Activated naive CD8-positive, alpha-beta T cell treated with anti-CD3 and anti-CD28 coated beads, Interleukin-2, amount 50 U/mL, for 24 hours (primary cell): ENCODE measurements around the gene USP11.

Experiments used
- ATAC-seq: fragments of 150-1000 bp; cut with Tn5 transposase; one replicate; pipeline ENCODE4 v1.10.0; 2021
- DNase-seq: peaks from one replicate; pipeline ENCODE4 v3.0.0; 2021
- H3K27ac Mint-ChIP-seq: one replicate; pipeline ENCODE4 v1.8.0; 2021; ENCODE audit warnings: mild to moderate bottlenecking, mixed read lengths
- H3K27me3 Mint-ChIP-seq: one replicate; pipeline ENCODE4 v1.8.0; 2021; ENCODE audit warnings: mixed read lengths
- H3K36me3 Mint-ChIP-seq: one replicate; pipeline ENCODE4 v1.8.0; 2021; ENCODE audit warnings: low read depth, mixed read lengths
- H3K4me1 Mint-ChIP-seq: one replicate; pipeline ENCODE4 v1.8.0; 2021; ENCODE audit warnings: mixed read lengths
- H3K4me3 Mint-ChIP-seq: one replicate; pipeline ENCODE4 v1.8.0; 2021; ENCODE audit warnings: mild to moderate bottlenecking, moderate library complexity, mixed read lengths
- H3K9me3 Mint-ChIP-seq: one replicate; pipeline ENCODE4 v1.8.0; 2021; ENCODE audit warnings: mixed read lengths

The USP11 gene

DNA sequence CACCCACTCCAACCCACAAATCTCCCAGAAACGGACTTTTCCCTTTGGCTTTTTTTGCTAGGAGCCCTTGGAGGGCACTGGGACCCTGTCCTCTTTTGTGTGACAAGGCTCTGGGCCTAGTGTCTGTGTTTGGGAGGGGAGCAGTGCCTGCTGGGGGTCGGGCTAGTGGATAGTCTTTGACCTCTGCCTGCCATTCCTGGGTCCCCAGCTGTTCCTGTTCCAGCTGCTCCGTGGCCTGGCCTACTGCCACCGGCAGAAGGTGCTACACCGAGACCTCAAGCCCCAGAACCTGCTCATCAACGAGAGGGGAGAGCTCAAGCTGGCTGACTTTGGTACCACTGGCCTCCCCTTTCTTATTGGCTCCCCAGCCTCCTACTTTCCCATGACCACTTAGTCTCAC is 6.7 kb upstream of the USP11 start:
- peaks cover 26% of the 10 kb centered on the region for H3K36me3 Mint-ChIP-seq
- DNase-seq: no peak

DNA sequence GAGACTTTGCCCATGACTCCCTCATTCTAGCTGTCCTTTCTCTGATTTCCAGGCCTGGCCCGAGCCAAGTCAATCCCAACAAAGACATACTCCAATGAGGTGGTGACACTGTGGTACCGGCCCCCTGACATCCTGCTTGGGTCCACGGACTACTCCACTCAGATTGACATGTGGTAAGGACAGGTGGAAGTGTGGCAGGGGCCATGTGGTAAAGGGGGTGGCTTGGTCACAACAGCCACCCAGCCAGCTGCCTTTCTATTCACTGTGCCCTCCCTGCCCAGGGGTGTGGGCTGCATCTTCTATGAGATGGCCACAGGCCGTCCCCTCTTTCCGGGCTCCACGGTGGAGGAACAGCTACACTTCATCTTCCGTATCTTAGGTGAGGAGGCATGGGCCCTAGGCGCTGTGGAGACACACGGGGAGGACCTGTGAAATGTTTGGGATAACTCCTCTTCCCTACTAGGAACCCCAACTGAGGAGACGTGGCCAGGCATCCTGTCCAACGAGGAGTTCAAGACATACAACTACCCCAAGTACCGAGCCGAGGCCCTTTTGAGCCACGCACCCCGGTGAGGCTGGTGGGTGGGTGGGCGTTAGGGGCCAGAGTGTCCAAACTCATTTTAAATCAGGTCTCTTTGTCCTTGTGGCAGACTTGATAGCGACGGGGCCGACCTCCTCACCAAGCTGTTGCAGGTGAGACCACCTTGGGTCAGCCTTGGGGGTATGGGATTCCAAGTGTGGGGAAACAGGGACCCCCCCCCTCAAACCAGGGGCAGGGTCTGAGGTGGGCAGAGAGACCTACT is 6.1 kb upstream of the USP11 start:
- Mint-ChIP-seq H3K27ac (no peak overlapping the region), H3K9me3 (no peaks in the 10 kb centered on the region), H3K36me3 (peaks cover 26% of the 10 kb centered on the region), H3K4me3 (no peak overlapping the region), H3K4me1 (peaks cover 2% of the 10 kb centered on the region), H3K27me3 (no peaks in the 10 kb centered on the region)
- ATAC-seq (no peak), DNase-seq (no peak)

More for the DNA sequence above, 6.7 kb upstream of the USP11 start:
- Mint-ChIP-seq H3K27me3 (no peaks in the 10 kb centered on the region), H3K27ac (no peak overlapping the region), H3K9me3 (no peaks in the 10 kb centered on the region), H3K4me3 (no peak overlapping the region), H3K4me1 (peaks cover under 1% of the 10 kb centered on the region)
- no peak for ATAC-seq

DNA sequence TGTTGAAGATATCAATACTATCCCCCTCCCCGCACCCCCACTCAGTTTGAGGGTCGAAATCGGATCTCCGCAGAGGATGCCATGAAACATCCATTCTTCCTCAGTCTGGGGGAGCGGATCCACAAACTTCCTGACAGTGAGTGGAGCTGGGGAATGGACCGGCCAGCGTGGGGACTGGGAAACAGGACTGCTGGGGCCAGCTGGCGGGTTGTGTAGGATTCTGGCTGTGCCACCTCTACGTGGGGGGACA is 5.5 kb upstream of the USP11 start:
- no peak for ATAC-seq
- H3K27me3 Mint-ChIP-seq: no peaks in the 10 kb centered on the region
- H3K9me3 Mint-ChIP-seq: no peaks in the 10 kb centered on the region
- H3K27ac Mint-ChIP-seq: no peak overlapping the region
- peaks cover 23% of the 10 kb centered on the region for H3K36me3 Mint-ChIP-seq
- peaks cover 5% of the 10 kb centered on the region for H3K4me1 Mint-ChIP-seq
- no peak for DNase-seq
- no peak overlapping the region for H3K4me3 Mint-ChIP-seq

DNA sequence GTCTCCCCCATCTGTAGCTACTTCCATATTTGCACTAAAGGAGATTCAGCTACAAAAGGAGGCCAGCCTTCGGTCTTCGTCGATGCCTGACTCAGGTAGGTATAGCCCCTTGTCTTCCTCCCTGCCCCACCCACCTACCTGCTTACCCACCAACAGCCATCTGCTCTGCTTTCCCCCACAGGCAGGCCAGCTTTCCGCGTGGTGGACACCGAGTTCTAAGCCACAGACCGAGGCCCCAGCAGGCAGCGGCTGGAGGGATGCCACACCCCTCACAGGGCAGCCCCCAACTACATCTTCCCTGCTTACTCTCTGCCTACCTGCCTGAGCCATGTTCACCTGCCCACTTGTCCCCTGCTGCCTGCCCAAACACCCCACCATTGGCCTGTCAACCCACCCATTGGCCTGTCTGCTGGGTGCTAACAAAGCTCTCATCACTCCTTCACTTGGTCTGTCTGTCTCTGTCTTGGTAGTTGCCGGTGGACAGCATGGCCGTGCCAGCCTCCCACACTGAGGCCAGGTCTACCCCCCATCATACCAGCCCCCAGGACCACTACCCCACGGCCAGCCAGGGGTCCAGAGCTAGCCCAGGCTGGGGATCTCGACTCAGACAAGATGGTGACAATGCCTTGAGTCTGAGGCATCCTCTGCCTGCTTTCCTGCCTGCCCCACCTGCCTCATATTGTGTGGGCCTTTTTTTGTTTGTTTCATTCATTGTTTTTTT is 4.1 kb upstream of the USP11 start:
- Mint-ChIP-seq H3K36me3 (peaks cover 22% of the 10 kb centered on the region), H3K27ac (no peak overlapping the region), H3K4me1 (peaks cover 7% of the 10 kb centered on the region), H3K4me3 (no peak overlapping the region), H3K9me3 (no peaks in the 10 kb centered on the region), H3K27me3 (no peaks in the 10 kb centered on the region)
- no peak for DNase-seq
- no peak for ATAC-seq

DNA sequence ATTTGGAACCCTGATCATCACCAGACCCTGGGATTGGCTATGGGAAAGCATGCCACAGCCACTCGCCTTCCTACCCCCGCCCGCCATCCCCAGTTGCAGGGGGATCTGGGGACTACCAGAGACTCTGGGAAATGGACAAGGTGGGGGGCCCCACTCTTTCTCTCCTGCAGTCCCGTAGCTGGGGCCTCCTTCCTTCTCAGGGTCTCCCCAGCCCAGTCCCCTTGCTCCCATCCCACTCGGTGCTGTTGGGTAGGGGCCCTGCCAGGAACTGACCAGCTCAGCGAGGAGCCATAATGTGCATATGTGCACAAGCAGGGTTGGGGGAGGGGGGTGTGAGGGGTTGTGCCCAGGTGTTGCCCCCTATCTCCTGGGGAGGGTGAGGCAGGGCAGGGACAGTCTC is 3.4 kb upstream of the USP11 start:
- Mint-ChIP-seq H3K4me1 (peaks cover 7% of the 10 kb centered on the region), H3K4me3 (no peak overlapping the region), H3K27me3 (no peaks in the 10 kb centered on the region), H3K36me3 (peaks cover 21% of the 10 kb centered on the region), H3K27ac (no peak overlapping the region), H3K9me3 (no peaks in the 10 kb centered on the region)
- ATAC-seq (no peak), DNase-seq (no peak)

DNA sequence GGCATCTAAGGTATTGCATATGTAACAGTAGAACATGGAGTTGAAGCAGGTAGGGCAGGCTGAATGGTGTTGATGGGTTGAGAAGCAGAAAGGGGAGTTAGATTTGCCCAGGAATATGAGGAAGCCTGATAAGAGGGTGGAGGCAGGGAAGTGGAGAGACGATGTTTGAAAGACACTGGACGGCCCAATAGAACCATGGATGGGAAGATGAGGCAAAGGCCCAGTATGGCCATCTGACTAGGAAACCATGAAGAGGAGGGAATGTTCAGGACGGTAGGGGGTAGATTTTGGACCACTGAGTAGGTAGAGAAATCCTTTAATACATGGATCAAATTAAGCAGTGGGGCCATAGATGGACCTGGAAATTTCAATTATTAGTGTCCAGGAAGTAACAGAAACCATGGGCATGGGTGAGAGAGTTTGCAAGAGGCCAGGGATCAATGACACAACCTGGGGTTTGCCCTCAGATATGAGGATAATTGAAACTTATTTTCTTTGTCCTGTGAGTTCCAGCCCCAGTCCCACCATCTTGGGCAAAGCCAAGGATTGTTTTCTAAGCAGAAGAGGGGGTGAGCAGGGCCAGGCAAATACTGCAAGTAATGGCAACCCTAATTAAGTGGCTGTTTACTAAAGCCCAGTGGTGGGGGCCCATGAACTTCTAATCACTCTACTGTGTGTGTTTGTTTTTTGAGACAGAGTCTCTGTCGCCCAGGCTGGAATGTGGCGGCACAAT is 2.5 kb upstream of the USP11 start:
- Mint-ChIP-seq H3K36me3 (peaks cover 18% of the 10 kb centered on the region), H3K27me3 (no peaks in the 10 kb centered on the region), H3K27ac (no peak overlapping the region), H3K9me3 (no peaks in the 10 kb centered on the region), H3K4me3 (no peak overlapping the region), H3K4me1 (peaks cover 11% of the 10 kb centered on the region)
- no peak for DNase-seq
- ATAC-seq: no peak

DNA sequence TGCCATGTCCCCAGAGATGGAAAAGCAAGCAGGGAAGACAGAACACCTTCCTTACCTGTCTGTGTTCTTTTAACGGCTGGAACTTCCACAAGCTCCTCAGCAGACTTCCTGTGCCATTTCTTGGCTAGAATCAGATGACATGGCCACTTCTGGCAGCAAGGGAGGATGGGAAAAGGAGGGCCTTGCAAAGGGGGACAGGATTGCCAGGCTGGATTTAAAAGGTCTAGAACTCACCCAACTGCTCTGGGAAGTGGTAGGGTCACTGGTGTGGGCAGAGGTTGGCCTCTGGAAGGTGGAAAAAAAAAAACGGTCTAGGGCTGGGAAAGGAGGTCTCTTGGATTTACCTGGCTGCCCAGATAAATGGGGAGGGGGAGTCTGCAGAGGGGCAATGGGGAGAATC is 1.6 kb upstream of the USP11 start:
- DNase-seq: no peak
- Mint-ChIP-seq H3K9me3 (no peaks in the 10 kb centered on the region), H3K4me1 (peaks cover 20% of the 10 kb centered on the region), H3K27ac (no peak overlapping the region), H3K36me3 (peaks cover 14% of the 10 kb centered on the region), H3K4me3 (no peak overlapping the region), H3K27me3 (no peaks in the 10 kb centered on the region)
- ATAC-seq: no peak

DNA sequence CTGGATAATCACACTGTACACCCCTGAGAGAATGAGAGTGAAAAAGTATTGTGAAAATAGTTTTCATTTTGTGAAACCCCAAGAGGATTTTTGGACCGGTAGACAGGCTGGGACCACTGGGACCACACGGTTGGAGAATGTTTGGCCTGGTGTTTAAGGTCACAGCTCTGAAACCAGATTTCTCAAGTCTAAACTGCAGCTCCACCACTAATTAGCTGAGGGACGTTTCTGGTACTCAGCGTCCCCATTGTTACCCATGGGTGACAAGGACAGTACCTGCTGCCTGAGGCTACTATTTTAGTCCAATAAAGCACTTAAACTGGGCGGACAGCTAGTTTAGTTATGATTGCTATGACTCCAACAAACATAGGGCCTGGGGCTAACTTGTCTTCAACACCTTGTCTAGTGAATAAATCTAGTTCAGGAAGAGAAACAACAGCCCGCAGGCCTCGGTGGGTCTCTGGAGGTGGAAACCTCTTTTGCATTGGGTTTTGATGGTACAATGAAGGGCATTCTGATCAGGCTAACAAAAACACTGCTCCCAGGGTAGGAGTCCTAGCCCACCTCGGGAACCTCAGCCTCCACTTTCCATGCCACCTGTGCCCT is 509 bp upstream of the USP11 start:
- Mint-ChIP-seq H3K27me3 (no peaks in the 10 kb centered on the region), H3K36me3 (peaks cover 9% of the 10 kb centered on the region), H3K4me1 (peaks cover 29% of the 10 kb centered on the region), H3K27ac (peak overlapping the region; percentile 91), H3K9me3 (no peaks in the 10 kb centered on the region), H3K4me3 (peak overlapping the region; percentile 87)
- ATAC-seq (no peak), DNase-seq (no peak)

DNA sequence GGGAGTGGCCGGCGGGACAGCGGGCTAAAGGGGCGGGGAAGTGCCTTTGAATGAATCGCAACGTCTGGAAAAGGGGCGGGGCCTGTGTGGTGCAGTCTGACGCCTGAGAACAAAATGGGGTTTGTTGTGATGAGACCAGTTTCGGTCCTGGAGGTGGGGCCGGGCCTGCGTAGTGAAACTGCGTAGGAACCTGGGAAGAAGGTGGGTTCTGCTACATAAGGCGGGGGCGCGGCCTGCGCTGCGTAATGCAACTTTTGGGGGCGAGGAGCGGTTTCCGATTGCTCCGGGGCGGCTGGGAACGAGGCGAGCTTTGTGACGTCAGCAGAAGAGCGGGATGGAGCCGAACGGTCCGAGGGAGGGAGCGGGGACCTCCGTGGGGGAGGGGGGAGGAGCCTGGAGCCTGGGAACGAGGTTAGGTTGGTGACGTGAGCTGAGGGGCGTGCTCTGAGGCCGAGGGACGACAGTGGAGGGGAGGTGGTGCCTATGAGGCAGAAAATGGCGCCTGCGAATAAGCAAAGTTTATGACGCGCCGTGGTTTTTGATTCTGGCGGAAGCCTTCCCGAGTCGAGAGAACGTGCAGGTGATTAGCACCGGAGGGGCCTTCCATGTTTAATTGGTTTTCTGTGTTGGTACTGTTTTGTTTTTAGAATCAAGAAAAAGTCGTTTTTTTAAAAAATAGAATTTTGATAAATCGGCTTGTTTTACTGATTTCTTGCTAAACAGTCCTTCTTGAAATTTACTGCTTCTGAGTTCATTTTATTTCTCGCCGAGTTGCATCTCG is 714 bp downstream of the USP11 start:
- H3K4me3 Mint-ChIP-seq: peak overlapping the region; percentile 87

DNA sequence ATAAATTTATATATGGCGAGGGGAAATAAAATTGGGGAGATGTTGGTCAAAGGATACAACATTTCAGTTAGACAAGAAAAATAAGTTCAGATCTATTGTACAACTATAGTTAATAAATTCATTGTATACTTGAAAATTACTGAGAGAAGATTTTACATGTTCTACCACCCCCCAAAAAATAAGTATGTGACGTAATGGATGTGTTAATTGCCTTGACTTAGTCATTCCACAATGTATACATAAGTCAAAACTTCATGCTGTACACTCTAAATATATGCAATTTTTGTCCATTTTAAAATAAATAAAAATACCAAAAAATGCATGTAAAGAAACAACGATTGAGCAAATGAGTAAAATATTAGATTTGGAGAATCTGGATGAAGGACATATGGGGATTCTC is 1.8 kb downstream of the USP11 start:
- peak overlapping the region; percentile 87 for H3K4me3 Mint-ChIP-seq
- DNase-seq: no peak
- no peak for ATAC-seq
- no peaks in the 10 kb centered on the region for H3K9me3 Mint-ChIP-seq
- peak overlapping the region; percentile 91 for H3K27ac Mint-ChIP-seq
- H3K36me3 Mint-ChIP-seq: peaks cover 3% of the 10 kb centered on the region
- H3K4me1 Mint-ChIP-seq: peaks cover 32% of the 10 kb centered on the region
- no peaks in the 10 kb centered on the region for H3K27me3 Mint-ChIP-seq

More for the DNA sequence above, 714 bp downstream of the USP11 start:
- peak; percentile 92 for ATAC-seq
- H3K36me3 Mint-ChIP-seq: peaks cover 5% of the 10 kb centered on the region
- H3K4me1 Mint-ChIP-seq: peaks cover 32% of the 10 kb centered on the region
- H3K9me3 Mint-ChIP-seq: no peaks in the 10 kb centered on the region
- peak; percentile 88 for DNase-seq
- H3K27ac Mint-ChIP-seq: peak overlapping the region; percentile 91
- no peaks in the 10 kb centered on the region for H3K27me3 Mint-ChIP-seq

DNA sequence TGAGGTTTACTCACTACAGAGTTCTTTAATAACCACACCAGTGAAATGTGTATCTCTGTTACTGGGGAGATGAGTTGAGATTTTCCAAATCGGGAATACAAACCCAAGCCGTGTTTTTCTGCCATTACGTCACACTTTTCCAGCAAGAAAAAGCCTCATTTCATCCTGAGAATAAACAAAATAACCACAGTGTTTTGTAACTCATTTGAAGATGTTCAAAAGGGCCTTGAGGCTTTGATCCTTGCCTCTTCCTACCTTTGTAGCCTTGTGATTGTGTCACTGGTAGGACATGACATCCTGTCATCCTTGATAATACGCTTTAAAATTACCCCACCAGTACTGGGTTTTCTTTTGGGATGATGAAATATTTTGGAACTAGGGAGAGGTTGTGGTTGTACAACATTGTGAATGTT is 2.9 kb downstream of the USP11 start:
- H3K36me3 Mint-ChIP-seq: peaks cover 8% of the 10 kb centered on the region
- H3K4me3 Mint-ChIP-seq: peak overlapping the region; percentile 61
- DNase-seq: no peak
- H3K9me3 Mint-ChIP-seq: no peaks in the 10 kb centered on the region
- ATAC-seq: no peak
- H3K27me3 Mint-ChIP-seq: no peaks in the 10 kb centered on the region
- peaks cover 32% of the 10 kb centered on the region for H3K4me1 Mint-ChIP-seq
- H3K27ac Mint-ChIP-seq: peak overlapping the region; percentile 59

DNA sequence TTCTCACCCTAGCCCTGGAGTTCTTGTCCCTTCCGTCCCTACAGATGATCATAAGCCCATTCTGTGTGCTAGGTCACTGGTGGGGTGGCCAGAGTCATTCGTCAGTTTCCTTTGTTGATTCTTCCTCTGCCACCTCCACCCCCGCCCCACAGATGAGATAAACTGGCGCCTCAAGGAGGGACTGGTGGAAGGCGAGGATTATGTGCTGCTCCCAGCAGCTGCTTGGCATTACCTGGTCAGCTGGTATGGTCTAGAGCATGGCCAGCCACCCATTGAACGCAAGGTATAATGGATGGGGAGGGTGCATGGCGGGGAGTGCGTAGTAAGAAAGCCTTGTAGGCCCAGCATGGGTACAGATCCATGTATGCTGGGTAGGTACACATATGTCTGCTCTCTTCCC is 6.4 kb downstream of the USP11 start:
- H3K4me1 Mint-ChIP-seq: peaks cover 25% of the 10 kb centered on the region
- ATAC-seq (no peak), DNase-seq (no peak)
- no peak overlapping the region for H3K4me3 Mint-ChIP-seq
- H3K27me3 Mint-ChIP-seq: no peaks in the 10 kb centered on the region
- H3K9me3 Mint-ChIP-seq: no peaks in the 10 kb centered on the region
- peak overlapping the region; percentile 46 for H3K27ac Mint-ChIP-seq
- H3K36me3 Mint-ChIP-seq: peaks cover 10% of the 10 kb centered on the region

DNA sequence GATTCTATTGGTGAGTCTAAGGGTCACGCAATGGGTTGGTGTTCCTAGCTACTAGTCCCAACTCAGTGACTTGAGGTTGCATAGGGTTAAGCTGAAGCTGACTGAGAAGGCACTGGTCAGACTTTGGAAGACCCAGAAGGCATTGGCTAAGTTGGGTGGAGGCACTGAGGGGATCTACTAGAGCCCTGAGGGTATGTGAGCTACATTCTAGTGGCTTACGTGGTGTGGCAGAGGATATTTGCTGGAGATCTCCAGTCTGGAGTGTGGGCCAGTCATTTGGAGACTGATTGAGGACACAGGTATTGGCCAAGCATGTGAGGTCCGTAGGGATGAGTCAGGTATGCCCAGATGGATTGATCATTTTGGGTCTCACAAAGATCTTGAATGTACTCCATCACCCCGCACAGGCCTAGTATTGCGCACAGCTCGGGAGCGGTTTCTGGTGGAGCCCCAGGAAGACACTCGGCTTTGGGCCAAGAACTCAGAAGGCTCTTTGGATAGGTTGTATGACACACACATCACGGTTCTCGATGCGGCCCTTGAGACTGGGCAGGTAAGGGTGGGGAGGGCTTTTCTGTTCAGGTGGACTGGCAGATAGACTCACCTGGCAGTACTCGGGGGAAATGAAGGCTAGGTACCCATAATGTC is 7.2 kb downstream of the USP11 start:
- no peak for ATAC-seq
- Mint-ChIP-seq H3K9me3 (no peaks in the 10 kb centered on the region), H3K27ac (no peak overlapping the region), H3K27me3 (no peaks in the 10 kb centered on the region), H3K4me1 (peaks cover 24% of the 10 kb centered on the region), H3K4me3 (no peak overlapping the region), H3K36me3 (peaks cover 10% of the 10 kb centered on the region)
- DNase-seq: no peak

DNA sequence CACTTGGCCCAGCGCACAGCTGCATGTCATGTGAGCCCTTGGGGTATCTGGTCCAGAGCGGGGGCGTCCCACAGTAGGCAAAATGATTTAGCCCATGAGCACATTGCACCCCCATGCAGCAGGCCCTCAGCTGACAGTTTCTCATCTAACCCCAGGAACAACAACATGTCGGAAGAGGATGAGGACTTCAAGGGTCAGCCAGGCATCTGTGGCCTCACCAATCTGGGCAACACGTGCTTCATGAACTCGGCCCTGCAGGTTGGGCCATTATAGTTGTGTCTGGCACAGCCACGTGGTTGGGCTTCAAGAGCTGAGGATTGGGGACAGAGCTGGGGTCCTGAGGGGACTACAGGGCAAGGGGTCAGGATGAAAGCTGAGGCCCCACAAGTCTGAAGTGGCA is 7.8 kb downstream of the USP11 start:
- Mint-ChIP-seq H3K4me1 (peaks cover 18% of the 10 kb centered on the region), H3K27ac (no peak overlapping the region), H3K36me3 (peaks cover 10% of the 10 kb centered on the region), H3K27me3 (no peaks in the 10 kb centered on the region), H3K9me3 (no peaks in the 10 kb centered on the region), H3K4me3 (no peak overlapping the region)
- ATAC-seq (no peak), DNase-seq (no peak)
